SJCRH30 (cell line): ENCODE results near the gene C19orf73. TPM values are rescaled to one million over a fixed set of nuclear protein-coding genes. Genes with fewer than 3 reads are reported as not detected.
A peak's percentile ranks its signal among the peaks of the same experiment; 100 is the strongest.
"Not testable (repeated sequence)": the region's sequence is repeated elsewhere in the genome, so short reads cannot be mapped to it uniquely, and the experiment has no call there.

Source experiments
- DNase-seq, 2 experiments: peaks; one replicate each; pipeline ENCODE4 v3.0.0-alpha.2; 2015 to 2020
- H3K27ac ChIP-seq: fragments of 250-450 bp; sonication (Bioruptor Pico); 2 replicates; pipeline ENCODE4 v1.5.1; 2020; ENCODE audit warnings: mild to moderate bottlenecking, moderate library complexity
- H3K27me3 ChIP-seq: fragments of 250-450 bp; sonication (Bioruptor Pico); 2 replicates; pipeline ENCODE4 v1.5.1; 2020; ENCODE audit warnings: mild to moderate bottlenecking, moderate library complexity
- H3K36me3 ChIP-seq: fragments of 250-450 bp; sonication (Bioruptor Pico); 2 replicates; pipeline ENCODE4 v1.5.1; 2020; ENCODE audit warnings: mild to moderate bottlenecking, moderate library complexity
- H3K4me1 ChIP-seq: fragments of 250-450 bp; sonication (Bioruptor Pico); 2 replicates; pipeline ENCODE4 v1.5.1; 2020; ENCODE audit warnings: mild to moderate bottlenecking, moderate library complexity
- H3K4me3 ChIP-seq: fragments of 250-450 bp; sonication (Bioruptor Pico); 2 replicates; pipeline ENCODE4 v1.5.1; 2020; ENCODE audit warnings: mild to moderate bottlenecking, moderate library complexity
- H3K9me3 ChIP-seq: fragments of 250-450 bp; sonication (Bioruptor Pico); replicated peaks from 2 replicates; pipeline ENCODE4 v1.5.1; 2020; ENCODE audit warnings: mild to moderate bottlenecking, moderate library complexity
- total RNA-seq: library from RNA; depleted of rRNA; stranded (reverse); fragments of >200 nt; shearing (Covaris generic); gene quantifications from 2 replicates; pipeline ENCODE4 v1.2.3, GENCODE V29; 2014

Gene C19orf73
- total RNA-seq, 1 experiment from 2014 or later, result 1.7 TPM

- Histone ChIP-seq H3K4me1 (no peaks in the 10 kb centered on the region), H3K4me3 (no peak overlapping the region), H3K9me3 (no peaks in the 10 kb centered on the region), H3K36me3 (peaks cover 33% of the 10 kb centered on the region), H3K27me3 (no peaks in the 10 kb centered on the region), H3K27ac (no peak overlapping the region)
- DNase-seq, result no peak
These were observed 16.7 kb upstream of the C19orf73 start for GRCh38 chr19:49135686-49136085.

GRCh38 chr19:49133621-49134454, 14.9 kb upstream of the C19orf73 start:
- Histone ChIP-seq H3K4me1 (no peaks in the 10 kb centered on the region), H3K4me3 (no peak overlapping the region), H3K36me3 (peaks cover 34% of the 10 kb centered on the region), H3K9me3 (no peaks in the 10 kb centered on the region), H3K27me3 (no peaks in the 10 kb centered on the region), H3K27ac (no peak overlapping the region)
- DNase-seq, result no peak

GRCh38 chr19:49132974-49133609, 14.1 kb upstream of the C19orf73 start:
- no peak for DNase-seq
- Histone ChIP-seq H3K27me3 (no peaks in the 10 kb centered on the region), H3K27ac (no peak overlapping the region), H3K36me3 (peaks cover 34% of the 10 kb centered on the region), H3K4me1 (no peaks in the 10 kb centered on the region), H3K4me3 (no peak overlapping the region), H3K9me3 (no peaks in the 10 kb centered on the region)

DNA sequence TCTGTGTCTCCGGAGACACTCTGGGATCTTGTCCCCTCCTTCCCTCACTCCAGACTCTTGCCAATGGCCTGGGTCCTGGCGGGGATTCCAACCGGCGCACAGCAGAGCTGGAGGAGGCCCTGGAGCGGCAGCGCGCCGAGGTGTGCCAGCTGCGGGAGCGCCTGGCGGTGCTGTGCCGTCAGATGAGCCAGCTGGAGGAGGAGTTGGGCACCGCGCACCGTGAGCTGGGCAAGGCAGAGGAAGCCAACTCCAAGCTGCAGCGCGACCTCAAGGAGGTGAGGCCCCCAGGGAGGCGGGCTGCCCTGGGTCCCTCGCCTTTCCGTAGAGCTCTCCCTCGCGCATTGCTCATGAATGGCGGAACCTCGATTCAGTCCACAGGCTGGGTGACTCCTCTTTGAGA, 11.4 kb upstream of the C19orf73 start:
- Histone ChIP-seq H3K4me1 (0 out of 2 replicates have a peak, but pooled peaks cover 2% of the 10 kb centered on the region), H3K36me3 (peaks cover 30% of the 10 kb centered on the region), H3K4me3 (no peak overlapping the region), H3K9me3 (no peaks in the 10 kb centered on the region), H3K27me3 (no peaks in the 10 kb centered on the region), H3K27ac (no peak overlapping the region)
- no peak for DNase-seq

DNA sequence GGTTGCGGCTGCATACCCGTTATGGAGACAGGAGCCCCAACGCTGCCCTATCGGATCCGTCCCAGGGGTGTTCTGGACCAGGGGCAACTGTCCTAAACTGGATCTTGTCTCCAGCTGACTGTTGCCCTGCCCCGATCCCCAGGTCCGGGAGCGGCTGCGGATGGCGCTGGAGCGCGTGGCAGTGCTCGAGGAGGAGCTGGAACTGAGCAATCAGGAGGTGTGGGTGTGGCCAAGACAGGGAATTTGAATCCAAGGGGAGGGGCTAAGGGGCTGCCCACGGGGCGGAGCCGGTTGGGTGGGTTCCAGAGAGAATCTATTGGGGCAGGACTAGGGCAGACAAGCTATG, 10.3 kb upstream of the C19orf73 start:
- DNase-seq, result peak; percentile 86 to 88
- peak overlapping the region; percentile 52 for H3K27ac ChIP-seq
- H3K4me3 ChIP-seq, result peak overlapping the region; percentile 53
- H3K27me3 ChIP-seq, result no peaks in the 10 kb centered on the region
- H3K4me1 ChIP-seq, result peaks cover 7% of the 10 kb centered on the region; the same call in 1 of the 2 replicates
- peaks cover 19% of the 10 kb centered on the region for H3K36me3 ChIP-seq
- H3K9me3 ChIP-seq, result no peaks in the 10 kb centered on the region

DNA sequence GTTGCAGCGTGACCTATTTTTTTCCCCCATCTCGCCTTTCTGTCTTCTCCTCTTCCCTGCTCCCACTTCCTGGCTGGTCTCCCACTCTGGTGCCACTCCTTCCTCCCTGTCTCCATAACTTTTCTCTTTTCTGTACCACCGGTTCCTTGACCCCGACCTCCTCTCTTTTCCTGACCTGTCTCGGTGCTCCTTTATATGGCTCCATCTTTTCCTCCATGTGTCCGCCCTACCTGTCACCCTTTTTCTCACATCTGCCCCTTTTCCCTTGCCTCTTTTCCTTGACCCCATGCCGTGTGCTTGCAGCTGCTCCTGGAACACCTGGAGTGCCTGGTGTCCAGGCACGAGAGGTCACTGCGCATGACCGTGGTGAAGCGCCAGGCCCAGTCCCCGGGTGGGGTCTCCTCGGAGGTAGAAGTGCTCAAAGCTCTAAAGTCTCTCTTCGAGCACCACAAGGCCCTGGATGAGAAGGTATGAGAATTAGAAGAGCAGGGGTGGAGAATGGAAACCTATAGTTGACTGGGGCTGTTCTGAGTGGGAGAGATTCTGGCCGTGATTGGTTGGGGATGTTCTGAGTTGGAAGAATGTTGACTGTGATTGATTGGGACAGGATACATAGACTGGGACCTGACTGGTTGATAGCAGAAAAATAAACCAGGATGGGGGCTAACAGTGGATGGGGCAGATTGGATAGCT, 9.7 kb upstream of the C19orf73 start:
- Histone ChIP-seq H3K9me3 (no peaks in the 10 kb centered on the region), H3K4me3 (peak overlapping the region; percentile 53), H3K36me3 (peaks cover 14% of the 10 kb centered on the region), H3K27ac (peak overlapping the region; percentile 52), H3K4me1 (peaks cover 8% of the 10 kb centered on the region; the same call in 1 of the 2 replicates), H3K27me3 (no peaks in the 10 kb centered on the region)
- peak in 1 of 2 experiments; percentile 49 for DNase-seq

DNA sequence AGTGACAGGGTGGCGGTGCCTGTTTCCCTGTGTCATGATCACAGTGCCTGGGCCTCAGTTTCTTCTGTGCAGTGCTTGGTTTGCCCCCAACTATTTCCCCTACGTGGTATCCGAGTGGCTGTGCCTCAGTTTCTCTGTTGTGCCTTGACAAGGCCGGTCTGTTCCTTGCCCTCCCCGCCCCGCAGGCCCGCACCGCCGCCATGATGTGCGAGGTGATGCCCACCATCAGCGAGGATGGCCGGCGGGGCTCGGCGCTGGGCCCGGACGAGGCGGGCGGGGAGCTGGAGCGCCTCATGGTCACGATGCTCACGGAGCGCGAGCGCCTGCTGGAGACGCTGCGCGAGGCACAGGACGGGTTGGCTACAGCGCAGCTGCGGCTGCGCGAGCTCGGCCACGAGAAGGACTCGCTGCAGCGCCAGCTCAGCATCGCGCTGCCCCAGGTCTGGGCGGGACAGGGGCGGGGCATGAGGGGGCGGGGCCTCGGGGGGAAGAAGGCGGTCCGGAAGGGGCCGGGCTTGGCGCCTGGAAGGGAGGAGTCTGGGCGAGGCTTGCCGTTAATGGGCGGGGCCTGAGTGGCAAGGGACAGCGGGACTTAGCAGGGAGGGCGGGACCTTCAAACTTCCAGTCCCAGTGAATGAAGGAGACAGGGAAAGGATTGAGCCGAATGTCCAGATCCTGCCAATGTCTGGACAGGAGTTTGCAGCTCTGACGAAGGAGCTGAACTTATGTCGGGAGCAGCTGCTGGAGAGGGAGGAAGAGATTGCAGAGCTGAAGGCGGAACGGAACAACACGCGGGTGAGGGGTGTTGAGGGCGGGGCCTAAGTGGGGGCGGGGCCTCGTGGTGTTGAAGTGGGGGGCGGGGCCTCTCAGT, 9.0 kb upstream of the C19orf73 start:
- H3K4me1 ChIP-seq, result peaks cover 8% of the 10 kb centered on the region; the same call in 1 of the 2 replicates
- H3K36me3 ChIP-seq, result peaks cover 8% of the 10 kb centered on the region; the same call in 1 of the 2 replicates
- peak overlapping the region; percentile 53 for H3K4me3 ChIP-seq
- H3K27me3 ChIP-seq, result no peaks in the 10 kb centered on the region
- peak overlapping the region; percentile 52; the same call in 1 of the 2 replicates for H3K27ac ChIP-seq
- DNase-seq, result peak; percentile 97 to 99
- H3K9me3 ChIP-seq, result no peaks in the 10 kb centered on the region

DNA sequence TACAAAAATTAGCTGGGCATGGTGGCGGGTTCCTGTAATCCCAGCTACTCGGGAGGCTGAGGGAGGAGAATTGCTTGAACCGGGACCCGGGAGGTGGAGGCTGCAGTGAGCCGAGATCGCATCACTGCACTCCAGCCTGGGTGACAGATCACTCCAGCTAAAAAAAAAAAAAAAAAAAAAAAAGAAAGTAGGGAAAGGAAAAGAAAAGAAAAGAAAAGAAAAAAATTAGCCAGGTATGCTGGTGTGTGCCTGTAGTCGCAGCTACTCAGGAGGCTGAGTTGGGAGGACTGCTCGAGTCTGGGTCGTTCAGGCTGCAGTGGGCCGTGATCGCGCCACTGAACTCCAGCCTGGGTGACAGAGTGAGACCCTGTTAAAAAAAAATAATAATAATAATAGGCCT, 8.3 kb upstream of the C19orf73 start:
- H3K4me1 ChIP-seq, DNase-seq, H3K9me3 ChIP-seq, H3K36me3 ChIP-seq, H3K27me3 ChIP-seq, H3K4me3 ChIP-seq, H3K27ac ChIP-seq: not testable (repeated sequence)

- Histone ChIP-seq H3K36me3 (peaks cover 3% of the 10 kb centered on the region; the same call in 1 of the 2 replicates), H3K4me1 (peaks cover 8% of the 10 kb centered on the region; the same call in 1 of the 2 replicates), H3K4me3 (no peak overlapping the region), H3K9me3 (no peaks in the 10 kb centered on the region), H3K27me3 (no peaks in the 10 kb centered on the region), H3K27ac (no peak overlapping the region)
- DNase-seq, result no peak
These were observed 7.6 kb upstream of the C19orf73 start for GRCh38 chr19:49126575-49126974.

- Histone ChIP-seq H3K4me3 (peak overlapping the region; percentile 38), H3K27me3 (no peaks in the 10 kb centered on the region), H3K36me3 (no peaks in the 10 kb centered on the region), H3K9me3 (no peaks in the 10 kb centered on the region), H3K27ac (peak overlapping the region; percentile 80), H3K4me1 (peaks cover 8% of the 10 kb centered on the region; the same call in 1 of the 2 replicates)
- DNase-seq, result peak; percentile 89 to 93
These were observed 6.2 kb upstream of the C19orf73 start for GRCh38 chr19:49125025-49125731.

DNA sequence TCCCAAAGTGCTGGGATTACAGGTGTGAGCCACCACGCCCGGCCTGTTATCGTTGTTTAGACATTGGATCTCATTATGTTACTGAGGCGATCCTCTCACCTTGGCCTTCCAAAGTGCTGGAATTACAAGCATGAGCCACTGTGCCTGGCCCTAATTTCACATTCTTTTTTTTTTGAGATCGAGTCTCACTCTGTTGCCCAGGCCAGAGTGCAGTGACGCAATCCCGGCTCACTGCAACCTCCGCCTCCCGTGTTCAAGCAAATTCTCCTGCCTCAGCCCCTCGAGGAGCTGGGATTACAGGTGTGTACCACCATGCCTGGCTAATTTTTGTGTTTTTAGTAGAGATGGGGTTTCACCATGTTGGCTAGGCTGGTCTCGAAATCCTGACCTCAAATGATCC, 4.3 kb upstream of the C19orf73 start:
- H3K27me3 ChIP-seq, H3K9me3 ChIP-seq: not testable (repeated sequence)

GRCh38 chr19:49121841-49122240, 2.9 kb upstream of the C19orf73 start:
- H3K27me3 ChIP-seq, H3K36me3 ChIP-seq, H3K27ac ChIP-seq, H3K4me3 ChIP-seq, DNase-seq, H3K9me3 ChIP-seq, H3K4me1 ChIP-seq: not testable (repeated sequence)

More for the DNA sequence above, 4.3 kb upstream of the C19orf73 start:
- not testable (repeated sequence) for DNase-seq, H3K4me3 ChIP-seq, H3K4me1 ChIP-seq, H3K36me3 ChIP-seq, H3K27ac ChIP-seq

DNA sequence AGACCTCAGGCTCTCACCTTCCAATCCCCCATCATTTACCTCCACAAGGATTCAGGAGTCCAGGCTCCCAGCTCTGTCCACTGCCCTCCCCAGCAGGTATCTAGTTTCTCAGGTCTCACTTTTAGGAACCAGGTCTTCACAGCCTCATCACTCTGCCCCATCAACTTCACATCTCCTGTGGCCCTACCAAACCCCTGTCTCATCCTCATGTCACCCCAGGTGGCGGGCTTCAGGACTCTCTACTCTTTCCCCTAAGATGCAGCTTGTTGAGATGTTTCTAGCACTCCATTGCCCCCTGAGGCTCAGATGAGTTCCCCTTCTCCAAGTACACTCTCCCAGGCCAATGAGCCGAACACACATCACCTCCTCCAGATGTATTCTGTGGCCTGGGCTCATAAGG, 1.9 kb upstream of the C19orf73 start:
- Histone ChIP-seq H3K4me3 (no peak overlapping the region), H3K27me3 (no peaks in the 10 kb centered on the region), H3K36me3 (no peaks in the 10 kb centered on the region), H3K4me1 (peaks cover 6% of the 10 kb centered on the region; the same call in 1 of the 2 replicates), H3K27ac (no peak overlapping the region), H3K9me3 (no peaks in the 10 kb centered on the region)
- DNase-seq, result no peak

DNA sequence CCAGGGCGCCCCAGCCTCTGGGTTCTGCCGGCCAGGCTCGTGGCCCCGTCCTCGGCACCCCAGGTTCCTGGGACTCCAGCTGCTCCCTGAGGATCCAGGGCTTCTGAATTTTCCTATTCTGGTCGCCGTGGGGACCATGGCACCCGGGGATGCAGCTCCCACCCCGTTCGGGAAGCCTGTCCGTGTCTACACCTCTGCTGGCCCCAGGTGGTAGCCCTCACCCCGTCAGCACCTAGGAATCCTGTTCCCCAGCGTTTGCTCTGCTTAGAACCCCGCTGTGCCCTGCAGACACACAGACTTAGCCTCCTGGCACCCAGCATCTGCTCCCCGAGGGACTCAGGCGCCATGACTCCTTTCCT, 1.4 kb upstream of the C19orf73 start:
- Histone ChIP-seq H3K36me3 (no peaks in the 10 kb centered on the region), H3K4me1 (peaks cover 7% of the 10 kb centered on the region; the same call in 1 of the 2 replicates), H3K4me3 (peak overlapping the region; percentile 65), H3K9me3 (no peaks in the 10 kb centered on the region), H3K27ac (no peak overlapping the region), H3K27me3 (no peaks in the 10 kb centered on the region)
- DNase-seq, result no peak
